ENCODE data around the gene C15orf40. TPM values are rescaled to one million over a fixed set of nuclear protein-coding genes. Genes with fewer than 3 reads are reported as not detected.

C15orf40 gene
- total and polyA plus RNA-seq, 3 experiments from 2014 or later, result 34.2 to 58.1 (median 36.6) TPM

DNA sequence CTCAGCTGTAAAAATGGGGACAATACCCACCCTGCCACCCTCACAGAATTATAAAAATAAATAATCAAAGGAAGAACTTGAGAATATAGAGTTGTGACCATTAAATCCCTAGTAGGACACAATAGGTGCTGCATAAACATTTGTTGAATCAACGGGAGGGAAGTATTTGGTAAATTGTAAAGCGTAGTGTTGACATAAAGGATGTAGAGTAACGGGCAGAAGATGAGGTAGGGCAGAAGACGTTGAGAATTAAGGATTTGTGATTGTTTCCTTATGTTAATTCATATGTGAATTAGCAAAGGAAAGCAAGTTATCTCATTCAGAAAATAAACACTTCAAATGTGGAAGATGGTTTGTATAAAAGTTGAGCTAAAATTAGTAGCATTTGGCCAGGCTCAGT lies 18.3 kb downstream of the C15orf40 start:
- Histone ChIP-seq H3K4me3 (ENCODE audit: low read length) (no peak overlapping the region), H3K36me3 (ENCODE audit: insufficient read depth, low read length) (peaks cover 12% of the 10 kb centered on the region), H3K27ac (ENCODE audit: low read depth, low read length) (no peak overlapping the region), H3K9me3 (ENCODE audit: low read length) (no peaks in the 10 kb centered on the region), H3K27me3 (ENCODE audit: insufficient read depth, low read length, poor library complexity, severe bottlenecking) (no peaks in the 10 kb centered on the region), H3K4me1 (ENCODE audit: insufficient read depth, low read length) (no peaks in the 10 kb centered on the region)
- Mint-ChIP-seq H3K36me3 (peaks cover 7 to 27% (median 10%) of the 10 kb centered on the region in 3 donors), H3K9me3 (no peaks in the 10 kb centered on the region), H3K27me3 (no peaks in the 10 kb centered on the region), H3K27ac (peak overlapping the region in 1 of 8 donors; percentile 44), H3K4me1 (peaks cover 1 to 13% (median 9%) of the 10 kb centered on the region in 3 donors), H3K4me3 (no peak overlapping the region)
- ChIA-PET POLR2A (no interaction called here), CTCF (interaction anchor here (1.4 kb wide), 1 partner anchor 18 kb away, joined by 3 read pairs; the partner anchor contains the start of gene C15orf40)
- no peak for DNase-seq

GRCh38 chr15:82992436-82992998 lies 18.9 kb downstream of the C15orf40 start:
- DNase-seq, result no peak
- Histone ChIP-seq H3K4me1 (ENCODE audit: insufficient read depth, low read length) (peaks cover 2% of the 10 kb centered on the region), H3K27me3 (ENCODE audit: insufficient read depth, low read length, poor library complexity, severe bottlenecking) (no peaks in the 10 kb centered on the region), H3K4me3 (ENCODE audit: low read length) (no peak overlapping the region), H3K27ac (ENCODE audit: low read depth, low read length) (no peak overlapping the region), H3K9me3 (ENCODE audit: low read length) (no peaks in the 10 kb centered on the region), H3K36me3 (ENCODE audit: insufficient read depth, low read length) (peaks cover 14% of the 10 kb centered on the region)
- ChIA-PET CTCF (interaction anchor here (1.4 kb wide), 1 partner anchor 19 kb away, joined by 3 read pairs; the partner anchor contains the start of gene C15orf40), POLR2A (no interaction called here)
- peaks cover 7 to 30% (median 11%) of the 10 kb centered on the region in 3 donors for H3K36me3 Mint-ChIP-seq
- no peak overlapping the region for H3K27ac Mint-ChIP-seq
- H3K4me3 Mint-ChIP-seq, result no peak overlapping the region
- no peaks in the 10 kb centered on the region for H3K27me3 Mint-ChIP-seq
- H3K9me3 Mint-ChIP-seq, result no peaks in the 10 kb centered on the region
- H3K4me1 Mint-ChIP-seq, result peaks cover 3 to 14% (median 10%) of the 10 kb centered on the region in 3 donors

DNA sequence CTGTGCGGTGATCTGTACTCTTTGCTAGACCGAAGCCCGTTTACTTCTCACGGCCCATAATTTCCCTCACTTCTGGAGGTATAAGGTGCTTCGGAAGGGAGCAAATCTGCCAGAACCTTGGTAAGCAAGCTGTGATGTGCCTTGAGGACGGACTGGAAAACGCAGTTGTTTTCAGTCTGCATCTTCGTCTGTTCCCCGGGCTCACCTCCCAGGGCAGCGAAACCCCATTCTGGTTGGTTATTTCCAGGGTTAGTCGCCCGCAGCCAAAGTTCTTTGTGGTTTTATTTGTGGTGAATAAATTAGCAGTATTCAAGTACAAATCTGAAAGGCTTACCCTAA lies 25.0 kb downstream of the C15orf40 start:
- Histone ChIP-seq H3K27me3 (ENCODE audit: insufficient read depth, low read length, poor library complexity, severe bottlenecking) (no peaks in the 10 kb centered on the region), H3K27ac (ENCODE audit: low read depth, low read length) (peak overlapping the region; percentile 66), H3K9me3 (ENCODE audit: low read length) (no peaks in the 10 kb centered on the region), H3K4me1 (ENCODE audit: insufficient read depth, low read length) (peaks cover 22% of the 10 kb centered on the region), H3K4me3 (ENCODE audit: low read length) (peak overlapping the region; percentile 79), H3K36me3 (ENCODE audit: insufficient read depth, low read length) (peaks cover 15% of the 10 kb centered on the region)
- POLR2A ChIA-PET, result interaction anchor here (0.9 to 1.9 kb wide), 5 partner anchors 25 to 446 kb away, joined by 3 to 19 read pairs (median 8); partner anchors contain the start of genes C15orf40, RPS17 and WHAMM
- Mint-ChIP-seq H3K9me3 (peaks cover 0 to 2% (median 0%) of the 10 kb centered on the region in 5 donors), H3K27ac (peak overlapping the region; percentile 44 to 99 (median 96)), H3K4me3 (peak overlapping the region; percentile 93 to 99 (median 99)), H3K36me3 (peaks cover 5 to 44% (median 14%) of the 10 kb centered on the region in 3 donors), H3K27me3 (peaks cover 0 to 5% of the 10 kb centered on the region in 2 donors), H3K4me1 (peaks cover 26 to 39% (median 35%) of the 10 kb centered on the region in 3 donors)
- peak in 1 of 5 donors; percentile 10 for DNase-seq
- CTCF ChIA-PET, result interaction anchor here (1.7 to 2.3 kb wide), 3 partner anchors 14 to 306 kb away, joined by 3 to 13 read pairs (median 12); partner anchors contain the start of gene C15orf40

DNA sequence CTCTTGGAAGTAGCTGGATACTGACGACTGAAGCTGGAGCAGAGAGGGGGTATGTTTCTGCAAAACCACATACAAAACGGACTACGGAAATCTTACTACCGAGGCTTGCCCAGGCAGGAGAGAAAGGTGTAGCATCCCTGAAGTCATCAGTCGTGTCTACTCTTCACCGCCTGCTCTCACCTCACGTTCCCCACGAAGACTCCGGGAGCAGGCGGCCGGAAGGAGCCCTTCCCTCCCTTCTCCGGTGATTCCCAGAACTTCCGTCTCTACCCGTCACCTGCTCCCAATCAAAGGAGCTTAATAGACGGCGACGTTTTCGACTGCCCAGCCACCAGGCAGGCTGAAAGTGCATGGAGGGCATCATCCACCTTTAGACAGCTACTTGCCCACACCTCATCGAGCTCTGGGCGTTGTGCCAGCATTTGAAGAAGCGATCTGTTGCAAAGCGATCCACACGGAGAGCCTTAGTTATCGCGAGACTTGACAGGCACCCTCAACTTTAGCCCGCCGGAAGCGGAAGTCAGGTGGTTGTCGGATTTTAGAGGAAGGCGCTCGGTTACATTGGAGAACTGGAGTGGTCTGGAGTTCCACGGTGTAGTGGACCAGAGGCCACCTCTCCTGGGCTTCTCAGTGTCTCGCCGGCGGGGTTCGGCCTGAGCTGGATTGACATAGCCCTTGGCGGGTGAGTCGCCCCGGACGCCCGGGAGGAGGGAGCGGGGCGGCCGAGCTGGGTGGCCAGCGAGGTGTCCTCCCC lies 25.6 kb downstream of the C15orf40 start, which contains the start of gene RAMAC:
Gene RAMAC (plus strand): TSS at position 523 of the 754 bp plus-strand sequence. CDS start 2,809 bp downstream, outside the sequence.
- Mint-ChIP-seq H3K27me3 (peaks cover 0 to 5% of the 10 kb centered on the region in 2 donors), H3K27ac (peak within 1 kb of the TSS; percentile 44 to 99 (median 96)), H3K36me3 (peaks cover 4 to 41% (median 14%) of the 10 kb centered on the region in 3 donors), H3K4me1 (peaks cover 26 to 39% (median 34%) of the 10 kb centered on the region in 3 donors), H3K9me3 (peaks cover 0 to 2% (median 0%) of the 10 kb centered on the region in 5 donors), H3K4me3 (peak within 1 kb of the TSS; percentile 93 to 99 (median 99))
- no peaks in the 10 kb centered on the region for H3K27me3 ChIP-seq (ENCODE audit: insufficient read depth, low read length, poor library complexity, severe bottlenecking)
- peak; percentile 87 to 97 (median 91) for DNase-seq
- H3K4me1 ChIP-seq (ENCODE audit: insufficient read depth, low read length), result peaks cover 22% of the 10 kb centered on the region
- H3K36me3 ChIP-seq (ENCODE audit: insufficient read depth, low read length), result peaks cover 15% of the 10 kb centered on the region
- H3K9me3 ChIP-seq (ENCODE audit: low read length), result no peaks in the 10 kb centered on the region
- ChIA-PET POLR2A (interaction anchor here (0.5 to 1.9 kb wide), 6 partner anchors 25 to 445 kb away, joined by 3 to 19 read pairs (median 6); partner anchors contain the start of genes C15orf40, RPS17 and WHAMM), CTCF (interaction anchor here (1.7 to 2.3 kb wide), 3 partner anchors 14 to 305 kb away, joined by 3 to 13 read pairs (median 12); partner anchors contain the start of gene C15orf40)
- H3K4me3 ChIP-seq (ENCODE audit: low read length), result peak within 1 kb of the TSS; percentile 79
- H3K27ac ChIP-seq (ENCODE audit: low read depth, low read length), result peak within 1 kb of the TSS; percentile 66

- no peaks in the 10 kb centered on the region for H3K27me3 ChIP-seq (ENCODE audit: insufficient read depth, low read length, poor library complexity, severe bottlenecking)
- H3K36me3 ChIP-seq (ENCODE audit: insufficient read depth, low read length), result no peaks in the 10 kb centered on the region
- Mint-ChIP-seq H3K9me3 (peaks cover 0 to 2% (median 0%) of the 10 kb centered on the region in 5 donors), H3K27ac (no peak overlapping the region), H3K4me3 (no peak overlapping the region), H3K36me3 (peaks cover 0 to 5% (median 2%) of the 10 kb centered on the region in 3 donors), H3K4me1 (peaks cover 12 to 15% (median 14%) of the 10 kb centered on the region in 3 donors), H3K27me3 (peaks cover 0 to 4% of the 10 kb centered on the region in 2 donors)
- ChIA-PET POLR2A (no interaction called here), CTCF (no interaction called here)
- H3K4me1 ChIP-seq (ENCODE audit: insufficient read depth, low read length), result peaks cover 8% of the 10 kb centered on the region
- H3K27ac ChIP-seq (ENCODE audit: low read depth, low read length), result no peak overlapping the region
- H3K9me3 ChIP-seq (ENCODE audit: low read length), result no peaks in the 10 kb centered on the region
- no peak for DNase-seq
- H3K4me3 ChIP-seq (ENCODE audit: low read length), result no peak overlapping the region
Observed at GRCh38 chr15:82980981-82981380, 30.5 kb downstream of the C15orf40 start.

DNA sequence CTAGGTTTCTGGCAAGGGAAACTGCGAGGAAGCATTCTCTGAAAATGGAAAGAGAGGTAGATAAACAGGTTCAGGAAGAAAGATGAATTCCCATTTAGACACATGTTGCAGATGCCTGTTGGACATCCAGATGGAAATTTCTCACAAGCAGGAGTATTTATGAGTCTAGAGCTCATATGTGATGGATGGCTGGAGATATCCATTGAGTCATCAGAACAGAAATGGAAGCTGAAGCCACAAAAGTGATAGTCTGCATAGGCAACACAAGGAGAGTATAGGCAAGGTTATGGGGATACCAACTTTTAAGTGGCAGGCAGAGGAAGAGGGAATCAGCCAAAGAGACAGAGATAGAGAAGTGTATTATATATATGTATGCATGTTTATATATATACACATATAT lies 31.7 kb downstream of the C15orf40 start:
- Mint-ChIP-seq H3K36me3 (peaks cover 0 to 2% (median 0%) of the 10 kb centered on the region in 3 donors), H3K27ac (no peak overlapping the region)
- POLR2A ChIA-PET, result no interaction called here

GRCh38 chr15:82978438-82978837 lies 33.0 kb downstream of the C15orf40 start:
- Histone ChIP-seq H3K27me3 (ENCODE audit: insufficient read depth, low read length, poor library complexity, severe bottlenecking) (no peaks in the 10 kb centered on the region), H3K36me3 (ENCODE audit: insufficient read depth, low read length) (no peaks in the 10 kb centered on the region), H3K4me1 (ENCODE audit: insufficient read depth, low read length) (no peaks in the 10 kb centered on the region), H3K27ac (ENCODE audit: low read depth, low read length) (no peak overlapping the region), H3K9me3 (ENCODE audit: low read length) (no peaks in the 10 kb centered on the region), H3K4me3 (ENCODE audit: low read length) (no peak overlapping the region)
- DNase-seq, result no peak
- Mint-ChIP-seq H3K27ac (peak overlapping the region in 1 of 8 donors; percentile 71), H3K4me1 (no peaks in the 10 kb centered on the region), H3K4me3 (no peak overlapping the region), H3K27me3 (no peaks in the 10 kb centered on the region), H3K36me3 (peaks cover 0 to 2% (median 0%) of the 10 kb centered on the region in 3 donors), H3K9me3 (no peaks in the 10 kb centered on the region)
- ChIA-PET POLR2A (no interaction called here), CTCF (no interaction called here)

More for the DNA sequence above, 31.7 kb downstream of the C15orf40 start:
- H3K27me3 ChIP-seq (ENCODE audit: insufficient read depth, low read length, poor library complexity, severe bottlenecking), result no peaks in the 10 kb centered on the region
- DNase-seq, result no peak
- Mint-ChIP-seq H3K9me3 (no peaks in the 10 kb centered on the region), H3K27me3 (no peaks in the 10 kb centered on the region), H3K4me3 (no peak overlapping the region), H3K4me1 (peaks cover 0 to 3% (median 1%) of the 10 kb centered on the region in 3 donors)
- H3K27ac ChIP-seq (ENCODE audit: low read depth, low read length), result no peak overlapping the region
- CTCF ChIA-PET, result no interaction called here
- H3K4me3 ChIP-seq (ENCODE audit: low read length), result no peak overlapping the region
- H3K9me3 ChIP-seq (ENCODE audit: low read length), result no peaks in the 10 kb centered on the region
- no peaks in the 10 kb centered on the region for H3K4me1 ChIP-seq (ENCODE audit: insufficient read depth, low read length)
- no peaks in the 10 kb centered on the region for H3K36me3 ChIP-seq (ENCODE audit: insufficient read depth, low read length)

Data from CD8-positive, alpha-beta memory T cell (primary cell).